Spleen (tissue), 7 donors: ENCODE data around the gene YRDC.
A peak's percentile ranks its signal among the peaks of the same experiment; 100 is the strongest.

Source experiments
- CTCF ChIP-seq, 11 experiments: fragments of 200-600 bp in 7 of 11; fragments of 450-650 bp in 4 of 11; sonication (generic) in 4 of 11; IDR thresholded peaks in 8 of 11; conservative IDR thresholded peaks in 3 of 11; 1 replicate in 7 of 11; 2 replicates in 4 of 11; pipeline versions ENCODE4 v1.4.0 to v1.8.0; 2016 to 2021; ENCODE audit warnings: antibody characterized with exemption in 11 of 11, inconsistent platforms in 4 of 11, mild to moderate bottlenecking in 1 of 11
- POLR2A ChIP-seq, 3 donors: fragments of 450-650 bp; IDR thresholded peaks; one replicate each; pipeline ENCODE4 v1.5.1; 2017; ENCODE audit warnings: antibody characterized with exemption in 3 of 3, mild to moderate bottlenecking in 1 of 3
- POLR2AphosphoS5 ChIP-seq, 3 donors: sonication (generic); formaldehyde crosslinking; IDR thresholded peaks; one replicate each; pipeline ENCODE4 v1.5.1; 2017; ENCODE audit warnings: antibody characterized with exemption in 3 of 3
- donor health status: DM: no; HTN: no; CAD: no; lungs with moderate emphysema.
- donor health status: DM: no; HTN: no; CAD: no.
- donor health status: DM: no; HTN: no; CAD: no.

GRCh38 chr1:37840711-37841110 lies 32.7 kb upstream of the YRDC start:
- TF ChIP-seq POLR2AphosphoS5 (IDR thresholded peaks at IDR 0.05): peak in 2 of 3 donors; percentile 30 to 43
- no peak for TF ChIP-seq CTCF (IDR thresholded peaks at IDR 0.05 in 8 of 11, conservative IDR thresholded peaks at IDR 0.05 in 3 of 11)
- TF ChIP-seq POLR2A (IDR thresholded peaks at IDR 0.05): no peak
